Suprapubic skin (tissue), 4 donors: ENCODE data around the gene CASR. TPM values are rescaled to one million over a fixed set of nuclear protein-coding genes. Genes with fewer than 3 reads are reported as not detected.
A peak's percentile ranks its signal among the peaks of the same experiment; 100 is the strongest.

Experiments used
- DNase-seq, 2 donors: peaks; one replicate each; pipeline ENCODE4 v3.0.0-alpha.2; 2019; ENCODE audit warnings: low spot score in 2 of 2
- H3K27ac ChIP-seq: fragments of 200-600 bp; sonication (generic); one replicate; pipeline ENCODE4 v1.5.1; 2019
- H3K27me3 ChIP-seq: fragments of 200-600 bp; sonication (generic); one replicate; pipeline ENCODE4 v1.5.1; 2019
- H3K36me3 ChIP-seq: fragments of 200-600 bp; sonication (generic); one replicate; pipeline ENCODE4 v1.5.1; 2019
- H3K4me1 ChIP-seq: fragments of 200-600 bp; sonication (generic); one replicate; pipeline ENCODE4 v1.5.1; 2019
- H3K4me3 ChIP-seq: fragments of 200-600 bp; sonication (generic); one replicate; pipeline ENCODE4 v1.5.1; 2019; ENCODE audit warnings: mild to moderate bottlenecking
- H3K9me3 ChIP-seq: fragments of 200-600 bp; sonication (generic); one replicate; pipeline ENCODE4 v1.5.1; 2019
- EP300 ChIP-seq: sonication (generic); formaldehyde crosslinking; IDR thresholded peaks from one replicate; pipeline ENCODE4 v1.6.1; 2017; ENCODE audit warnings: antibody characterized with exemption
- POLR2A ChIP-seq, 2 donors: fragments of 450-650 bp; IDR thresholded peaks; one replicate each; pipeline ENCODE4 v1.6.1; 2017; ENCODE audit warnings: antibody characterized with exemption in 2 of 2, mild to moderate bottlenecking in 2 of 2, moderate library complexity in 2 of 2
- POLR2AphosphoS5 ChIP-seq, 3 donors: sonication (generic); formaldehyde crosslinking; IDR thresholded peaks; one replicate each; pipeline ENCODE4 v1.6.1; 2017; ENCODE audit warnings: antibody characterized with exemption in 3 of 3
- whole genome bisulfite sequencing: methylation state at CpG from one replicate; pipeline ENCODE4 v1.1.5; 2018; 5-methylcytosine and 5-hydroxymethylcytosine counted together
- total RNA-seq, 4 donors: library from RNA; depleted of rRNA; stranded (reverse); fragments of >200 nt; gene quantifications; one replicate each; pipeline ENCODE4 v1.1.0, GENCODE V29; 2016
- TF ChIP-seq, protein P1 (sequence below), 2 donors: fragments of 200-600 bp in 1 of 2; fragments of 450-650 bp in 1 of 2; sonication (generic) in 1 of 2; IDR thresholded peaks; one replicate each; pipeline ENCODE4 v1.5.1; 2016 to 2019; ENCODE audit warnings: antibody characterized with exemption in 2 of 2, mild to moderate bottlenecking in 1 of 2, moderate library complexity in 1 of 2

CASR gene
- total RNA-seq, 4 donors from 2014 or later = not detected

DNA sequence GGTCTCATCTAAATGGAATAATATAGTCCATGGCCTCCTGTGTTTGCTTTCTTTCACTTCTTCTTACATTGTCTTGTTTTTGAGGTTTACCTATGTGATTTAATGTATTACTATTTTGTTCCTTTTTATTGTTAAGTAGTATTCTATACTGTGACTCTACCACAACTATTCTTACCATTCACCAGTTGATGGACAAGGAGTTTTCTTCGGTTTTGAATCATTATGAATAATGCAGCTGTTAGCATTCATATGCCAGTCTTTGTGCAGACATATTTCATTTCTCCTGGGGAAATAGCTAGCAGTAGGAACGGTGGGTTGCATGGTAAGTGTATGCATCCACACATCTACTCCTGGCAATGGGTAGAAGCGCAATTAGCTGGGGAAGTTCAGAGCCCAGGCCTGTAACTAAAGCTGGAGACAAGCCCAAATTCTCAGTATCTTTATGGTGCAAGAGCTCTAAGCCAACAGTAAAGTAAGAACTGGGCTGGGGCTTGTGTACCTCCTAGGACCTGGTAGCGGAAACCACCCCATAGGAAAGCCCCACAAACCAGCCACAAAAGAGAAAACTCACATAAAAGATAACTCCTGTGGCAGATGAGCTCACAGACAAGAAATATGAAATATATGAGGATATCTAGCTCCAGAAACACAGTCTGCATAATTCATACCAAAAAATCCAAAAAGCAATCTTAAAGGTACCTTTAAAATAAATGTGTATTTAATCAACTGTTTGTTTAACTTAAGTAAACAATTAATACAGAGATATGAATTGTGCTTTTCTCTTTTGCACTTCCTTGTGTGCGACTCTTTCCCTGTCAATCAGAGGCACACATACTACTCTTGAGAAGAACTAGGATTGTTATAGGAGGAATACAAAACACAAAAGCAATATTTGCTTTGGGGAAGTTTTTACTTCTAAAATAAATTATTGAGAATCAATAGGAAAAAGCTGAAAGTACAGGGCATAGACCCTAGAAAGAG, 138.9 kb downstream of the CASR start:
- no peak for DNase-seq
- peaks cover 7% of the 10 kb centered on the region for H3K4me1 ChIP-seq
- H3K27ac ChIP-seq = no peak overlapping the region

DNA sequence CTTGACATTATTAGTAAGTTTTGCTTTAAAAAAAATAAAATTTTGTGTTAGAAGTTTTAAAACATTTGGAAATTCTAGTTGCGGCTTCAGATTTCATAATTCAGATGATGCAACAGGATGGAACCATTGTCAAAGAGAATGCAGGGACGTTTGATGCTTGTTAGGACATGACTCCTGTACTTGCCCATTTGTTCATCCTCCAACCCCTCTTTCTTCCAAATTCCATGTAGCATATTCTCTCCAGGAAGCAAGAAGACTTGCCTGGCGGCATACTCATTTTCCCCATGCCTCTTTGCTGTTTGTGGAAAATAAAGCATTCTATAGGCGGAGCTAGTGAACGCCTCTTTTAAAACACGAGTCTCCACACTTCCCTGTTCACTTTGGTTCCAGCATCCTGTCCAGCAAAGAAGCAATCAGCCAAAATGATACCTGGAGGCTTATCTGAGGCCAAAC, 141.4 kb downstream of the CASR start, which contains the start of gene CSTA:
CSTA (plus strand) TSS at position 378 of the 453 bp plus-strand sequence; CDS start at position 423, 45 bp downstream.
- peak in 1 of 3 donors; percentile 58 for TF ChIP-seq POLR2AphosphoS5 (IDR thresholded peaks at IDR 0.05)
- TF ChIP-seq, protein P1, sequence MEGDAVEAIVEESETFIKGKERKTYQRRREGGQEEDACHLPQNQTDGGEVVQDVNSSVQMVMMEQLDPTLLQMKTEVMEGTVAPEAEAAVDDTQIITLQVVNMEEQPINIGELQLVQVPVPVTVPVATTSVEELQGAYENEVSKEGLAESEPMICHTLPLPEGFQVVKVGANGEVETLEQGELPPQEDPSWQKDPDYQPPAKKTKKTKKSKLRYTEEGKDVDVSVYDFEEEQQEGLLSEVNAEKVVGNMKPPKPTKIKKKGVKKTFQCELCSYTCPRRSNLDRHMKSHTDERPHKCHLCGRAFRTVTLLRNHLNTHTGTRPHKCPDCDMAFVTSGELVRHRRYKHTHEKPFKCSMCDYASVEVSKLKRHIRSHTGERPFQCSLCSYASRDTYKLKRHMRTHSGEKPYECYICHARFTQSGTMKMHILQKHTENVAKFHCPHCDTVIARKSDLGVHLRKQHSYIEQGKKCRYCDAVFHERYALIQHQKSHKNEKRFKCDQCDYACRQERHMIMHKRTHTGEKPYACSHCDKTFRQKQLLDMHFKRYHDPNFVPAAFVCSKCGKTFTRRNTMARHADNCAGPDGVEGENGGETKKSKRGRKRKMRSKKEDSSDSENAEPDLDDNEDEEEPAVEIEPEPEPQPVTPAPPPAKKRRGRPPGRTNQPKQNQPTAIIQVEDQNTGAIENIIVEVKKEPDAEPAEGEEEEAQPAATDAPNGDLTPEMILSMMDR (IDR thresholded peaks at IDR 0.05) = no peak
- H3K4me1 ChIP-seq = peaks cover 3% of the 10 kb centered on the region
- no peak within 1 kb of the TSS for H3K27ac ChIP-seq
- no peak for DNase-seq
- no peaks in the 10 kb centered on the region for H3K27me3 ChIP-seq
- peak within 1 kb of the TSS; percentile 17 for H3K4me3 ChIP-seq
- 27% methylated on average over 6 of the region's 6 CpGs for WGBS
- no peaks in the 10 kb centered on the region for H3K36me3 ChIP-seq
- H3K9me3 ChIP-seq = no peaks in the 10 kb centered on the region

More for the DNA sequence above, 138.9 kb downstream of the CASR start:
- no peak overlapping the region for H3K4me3 ChIP-seq
- no peaks in the 10 kb centered on the region for H3K36me3 ChIP-seq
- no peaks in the 10 kb centered on the region for H3K9me3 ChIP-seq
- WGBS = 57% methylated on average over 5 of the region's 5 CpGs
- H3K27me3 ChIP-seq = no peaks in the 10 kb centered on the region
- TF ChIP-seq POLR2AphosphoS5 (IDR thresholded peaks at IDR 0.05) (no peak), POLR2A (IDR thresholded peaks at IDR 0.05) (no peak), EP300 (no peak)
- TF ChIP-seq, protein P1 (IDR thresholded peaks at IDR 0.05) = no peak

GRCh38 chr3:122325769-122326168, 142.3 kb downstream of the CASR start:
- Histone ChIP-seq H3K36me3 (no peaks in the 10 kb centered on the region), H3K9me3 (no peaks in the 10 kb centered on the region), H3K27me3 (no peaks in the 10 kb centered on the region), H3K4me3 (peak overlapping the region; percentile 17), H3K27ac (no peak overlapping the region), H3K4me1 (peaks cover 3% of the 10 kb centered on the region)
- TF ChIP-seq POLR2AphosphoS5 (IDR thresholded peaks at IDR 0.05) = no peak
- TF ChIP-seq EP300 = no peak
- TF ChIP-seq POLR2A (IDR thresholded peaks at IDR 0.05) = no peak
- TF ChIP-seq, protein P1 (IDR thresholded peaks at IDR 0.05) = no peak
- WGBS = 91% methylated on average over 3 of the region's 3 CpGs
- DNase-seq = no peak

DNA sequence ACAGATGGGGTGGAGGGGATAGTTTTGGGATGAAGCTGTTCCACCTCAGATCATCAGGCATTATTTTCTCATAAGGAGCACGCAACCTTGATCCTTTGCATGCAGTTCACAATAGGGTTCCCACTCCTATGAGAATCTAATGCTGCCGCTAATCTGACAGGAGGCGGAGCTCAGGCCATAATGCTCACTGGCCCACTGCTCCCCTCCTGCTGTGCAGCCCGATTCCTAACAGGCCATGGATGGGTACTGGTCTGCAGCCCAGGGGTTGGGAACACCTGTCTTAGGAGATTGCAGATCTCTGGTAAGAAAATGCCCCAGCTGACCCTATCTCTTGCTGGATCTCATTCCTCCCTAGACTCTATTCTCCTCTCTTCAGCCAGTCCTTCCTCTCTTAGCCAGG, 148.4 kb downstream of the CASR start:
- DNase-seq = no peak
- 78% methylated on average over 4 of the region's 4 CpGs for WGBS
- no peak overlapping the region for H3K27ac ChIP-seq

More for the DNA sequence above, 148.4 kb downstream of the CASR start:
- Histone ChIP-seq H3K27me3 (no peaks in the 10 kb centered on the region), H3K4me1 (no peaks in the 10 kb centered on the region), H3K36me3 (no peaks in the 10 kb centered on the region), H3K4me3 (no peak overlapping the region), H3K9me3 (no peaks in the 10 kb centered on the region)
- TF ChIP-seq POLR2A (IDR thresholded peaks at IDR 0.05) (no peak), POLR2AphosphoS5 (IDR thresholded peaks at IDR 0.05) (no peak), EP300 (no peak)
- TF ChIP-seq, protein P1 (IDR thresholded peaks at IDR 0.05) = no peak
